ENCODE results near the gene NR2F2. TPM values are rescaled to one million over a fixed set of nuclear protein-coding genes. Genes with fewer than 3 reads are reported as not detected.

Gene NR2F2
- total and polyA plus RNA-seq, 2 of the 13 experiments (the other 11 are each of a cell fraction or from before 2014, with no cell fraction given), result 3.5 to 4.7 TPM

- no peak for TF ChIP-seq SRSF1 (optimal IDR thresholded peaks at IDR 0.05; ENCODE audit: low read depth, low read length)
- TF ChIP-seq NR2F6 (IDR thresholded peaks at IDR 0.05), result peak; percentile 32; the same call in 1 of the 2 replicates
- TF ChIP-seq NR2F6 (CRISPR knock-in tag; IDR thresholded peaks at IDR 0.05), result no peak
- no peak for TF ChIP-seq ZNF557 (CRISPR knock-in tag; IDR thresholded peaks at IDR 0.05)
These were observed 4.8 kb upstream of the NR2F2 start (continued) for GRCh38 chr15:96325541-96326327.

- Histone ChIP-seq H2AFZ (ENCODE audit: low read length) (peak overlapping the region; percentile 84), H4K20me1 (ENCODE audit: insufficient read depth, low read length) (no peaks in the 10 kb centered on the region), H3K9ac (ENCODE audit: insufficient read depth, low read depth, low read length) (peak overlapping the region; percentile 68), H3K27ac (ENCODE audit: extremely low read length, insufficient read depth, low read length) (peak overlapping the region; percentile 56), H3K4me1 (ENCODE audit: insufficient read depth, low read length) (peaks cover 48% of the 10 kb centered on the region), H3K4me3 (replicated peaks in 1 of 3; ENCODE audit: insufficient read depth in 1 of 3, low read depth in 2 of 3, low read length in 3 of 3) (peak overlapping the region; percentile 68 to 86 (median 82)), H3K4me2 (ENCODE audit: low read depth, low read length) (peak overlapping the region; percentile 75), H3K36me3 (replicated peaks in 1 of 2; ENCODE audit: control insufficient read depth in 1 of 2, insufficient read depth in 2 of 2, low read length in 2 of 2) (no peaks in the 10 kb centered on the region), H3K27me3 (ENCODE audit: control insufficient read depth in 1 of 2, insufficient read depth in 2 of 2, low read length in 2 of 2) (no peaks in the 10 kb centered on the region; a peak in 1 of 5 replicates), H3K79me2 (ENCODE audit: insufficient read depth, low read length) (peaks cover 8% of the 10 kb centered on the region), H3K9me3 (ENCODE audit: low read length) (no peaks in the 10 kb centered on the region)
- under 1% methylated on average over 35 of the region's 36 CpGs for WGBS (ENCODE audit: low lambda C conversion rate)
- no peak for DNase-seq (ENCODE audit: low spot score)
- POLR2A ChIA-PET, result interaction anchor here (0.8 to 2.1 kb wide), 9 partner anchors 9 to 1482 kb away, joined by 3 to 13 read pairs (median 4); no protein-coding TSS in a partner anchor
- peak; percentile 71 for ATAC-seq
- in situ Hi-C loops (cut with HindIII; ENCODE audit: extremely low pct_ligation_motif_present, low pct_unique_long_range_greater_than_20kb) (loop anchor here (5.0 to 25.0 kb wide), 4 partner anchors 64 to 1064 kb away; no protein-coding TSS in a partner anchor), intact Hi-C loops (cut with micrococcal nuclease; ENCODE audit: unreplicated experiment) (loop anchor here (1.0 to 10.0 kb wide), 7 partner anchors 19 to 909 kb away; no protein-coding TSS in a partner anchor)
- TSS peak; percentile 52 for BruUV-seq (replicated peaks)
- no peak for FAIRE-seq
- CTCF ChIA-PET (ENCODE audit: low intra/inter-chr PET ratio, low total read pairs), result interaction anchor here (0.6 to 1.8 kb wide), 3 partner anchors 19 to 30 kb away, joined by 3 to 10 read pairs (median 8); no protein-coding TSS in a partner anchor
- TF ChIP-seq ZNF772 (CRISPR knock-in tag; IDR thresholded peaks at IDR 0.05), result no peak
- TF ChIP-seq TAF15 (IDR thresholded peaks at IDR 0.05; ENCODE audit: low read depth, low read length, poor library complexity, severe bottlenecking), result no peak
- TF ChIP-seq ZNF557 (CRISPR knock-in tag; IDR thresholded peaks at IDR 0.05), result no peak
- TF ChIP-seq ZNF3 (CRISPR knock-in tag; IDR thresholded peaks at IDR 0.05), result no peak
- TF ChIP-seq WIZ (CRISPR knock-in tag; IDR thresholded peaks at IDR 0.05), result no peak
- no peak for TF ChIP-seq PRDM10 (CRISPR knock-in tag; IDR thresholded peaks at IDR 0.05; ENCODE audit: low read depth)
- no peak for TF ChIP-seq ZNF224 (CRISPR knock-in tag; IDR thresholded peaks at IDR 0.05)
- TF ChIP-seq ZNF619 (CRISPR knock-in tag; IDR thresholded peaks at IDR 0.05), result 0 out of 2 replicates have a peak, but pooled peaks have one; percentile 31
- TF ChIP-seq SAFB2 (CRISPR knock-in tag; IDR thresholded peaks at IDR 0.05; ENCODE audit: borderline replicate concordance, low read depth), result no peak
- no peak for TF ChIP-seq THAP8 (CRISPR knock-in tag; IDR thresholded peaks at IDR 0.05; ENCODE audit: borderline replicate concordance)
- TF ChIP-seq RXRB (CRISPR knock-in tag; IDR thresholded peaks at IDR 0.05; ENCODE audit: borderline replicate concordance), result no peak
- TF ChIP-seq SMAD9 (CRISPR knock-in tag; IDR thresholded peaks at IDR 0.05), result no peak
- TF ChIP-seq ZNF713 (CRISPR knock-in tag; IDR thresholded peaks at IDR 0.05), result no peak
- no peak for TF ChIP-seq ZNF143 (CRISPR knock-in tag; IDR thresholded peaks at IDR 0.05)
- TF ChIP-seq RFX1 (IDR thresholded peaks at IDR 0.05), result no peak
These were observed 4.0 kb upstream of the NR2F2 start for GRCh38 chr15:96326328-96327154.
